ENCODE data around the gene LYPD6.
A peak's percentile ranks its signal among the peaks of the same experiment; 100 is the strongest.
"Not testable (repeated sequence)": the region's sequence is repeated elsewhere in the genome, so short reads cannot be mapped to it uniquely, and the experiment has no call there.

LYPD6 gene, protein sequence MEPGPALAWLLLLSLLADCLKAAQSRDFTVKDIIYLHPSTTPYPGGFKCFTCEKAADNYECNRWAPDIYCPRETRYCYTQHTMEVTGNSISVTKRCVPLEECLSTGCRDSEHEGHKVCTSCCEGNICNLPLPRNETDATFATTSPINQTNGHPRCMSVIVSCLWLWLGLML

DNA sequence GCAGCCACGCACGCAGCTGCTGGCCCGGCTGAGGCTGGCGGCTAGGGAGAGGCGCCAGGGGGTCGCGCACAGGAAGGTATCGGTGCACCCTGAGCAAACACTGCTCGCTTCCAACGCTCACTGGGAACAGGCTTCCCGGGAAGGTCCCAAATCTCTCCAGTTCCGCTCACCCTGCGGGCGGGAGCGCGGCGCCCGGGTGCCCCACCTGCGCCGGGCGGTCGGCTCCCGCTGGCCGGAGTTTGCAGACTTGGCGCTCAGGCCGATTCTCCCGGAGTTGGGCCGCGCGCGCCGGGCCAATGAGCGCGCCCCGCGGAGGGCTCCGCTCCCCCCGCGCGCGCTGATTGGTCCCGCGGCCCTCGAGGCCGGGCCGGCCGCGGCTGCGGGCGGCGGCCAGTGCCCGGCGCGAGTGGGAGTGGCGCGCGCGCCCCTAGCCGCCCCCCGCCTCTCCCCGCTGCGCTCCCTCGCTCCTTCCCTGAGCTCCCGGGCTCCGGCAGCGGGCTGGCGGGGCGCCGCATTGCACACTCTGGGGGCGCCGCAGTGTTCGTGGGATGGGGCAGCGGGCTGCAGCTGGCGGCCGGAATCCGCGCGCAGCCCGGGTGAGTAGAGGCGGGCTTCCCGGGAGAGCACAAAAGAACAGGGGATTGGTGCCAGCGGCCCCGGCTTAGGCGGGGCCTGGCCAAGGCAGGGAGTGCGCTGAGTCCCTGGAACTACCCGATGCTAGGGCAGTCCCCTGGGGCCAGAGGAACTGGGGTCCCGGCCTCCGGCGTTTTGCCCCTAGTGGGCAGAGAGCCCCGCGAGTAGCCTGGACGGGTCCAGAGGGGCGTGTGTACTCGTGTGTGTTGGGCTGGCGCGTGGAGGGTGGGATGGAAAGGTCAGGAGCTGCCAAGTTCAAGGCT is at the start of gene LYPD6:
Gene LYPD6, plus strand, starts transcription at position 461 of the 896 bp plus-strand sequence. CDS start 107,122 bp downstream, outside the sequence.
- DNase-seq, result peak in 12 of 14 donors; percentile 21 to 83 (median 60)

DNA sequence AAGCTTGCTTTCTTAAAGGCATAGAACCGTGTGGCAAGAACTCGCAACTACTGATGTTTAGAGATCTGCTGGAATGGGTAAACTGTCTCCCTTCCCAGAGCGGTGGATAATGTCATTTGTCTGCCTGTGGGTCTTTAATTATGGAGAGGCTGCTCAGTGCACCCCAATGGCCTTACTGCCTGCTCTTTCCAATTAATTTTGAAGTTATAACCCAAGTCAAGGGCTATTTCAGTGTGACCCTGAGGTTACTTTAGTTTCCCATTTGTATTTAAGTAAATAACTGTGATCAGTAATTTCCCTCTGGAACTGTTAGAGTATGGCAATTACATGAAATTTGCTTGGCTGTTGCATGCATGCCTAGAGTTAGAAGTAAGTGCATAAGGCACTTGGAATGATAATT is 48.9 kb upstream of the LYPD6 start:
- DNase-seq, result no peak

DNA sequence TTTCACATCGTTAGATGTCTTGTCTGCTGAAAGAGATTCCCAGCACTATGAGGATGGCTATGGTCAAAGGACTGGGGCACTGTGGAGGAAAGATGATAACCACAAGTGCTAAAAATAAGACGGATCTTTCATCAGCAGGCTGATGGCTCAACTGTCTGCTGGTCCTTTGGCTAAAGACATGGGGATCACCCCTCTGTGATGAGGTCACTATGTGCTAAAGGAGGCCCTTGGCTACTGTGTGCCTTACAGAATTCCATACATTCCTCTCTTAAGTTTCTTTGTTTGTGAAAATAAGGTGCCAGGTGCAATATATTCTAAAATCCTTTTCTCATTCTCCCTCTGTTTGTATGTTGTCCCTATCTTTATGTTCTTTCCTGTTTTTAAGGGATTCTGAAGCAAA is 39.7 kb upstream of the LYPD6 start:
- no peak for DNase-seq

DNA sequence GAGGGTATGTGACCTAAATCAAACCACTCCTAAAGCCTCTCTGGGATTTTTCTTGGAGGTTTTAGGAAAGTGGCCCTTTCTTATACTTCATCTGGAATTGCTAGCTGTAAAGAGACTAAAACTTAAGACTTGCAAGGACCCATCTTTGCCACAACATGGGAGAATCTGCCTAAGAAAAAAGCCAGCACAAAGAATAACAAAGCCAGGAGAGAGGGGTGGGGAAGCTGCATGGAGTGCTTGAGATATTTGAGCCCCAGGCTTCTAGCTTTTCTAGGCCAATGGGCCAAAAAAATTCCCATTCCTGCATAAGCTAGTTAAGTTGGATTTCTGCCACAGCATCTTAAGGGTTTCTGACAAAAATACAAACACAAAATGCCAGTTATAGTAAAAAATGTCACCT is 38.5 kb upstream of the LYPD6 start:
- no peak for DNase-seq

DNA sequence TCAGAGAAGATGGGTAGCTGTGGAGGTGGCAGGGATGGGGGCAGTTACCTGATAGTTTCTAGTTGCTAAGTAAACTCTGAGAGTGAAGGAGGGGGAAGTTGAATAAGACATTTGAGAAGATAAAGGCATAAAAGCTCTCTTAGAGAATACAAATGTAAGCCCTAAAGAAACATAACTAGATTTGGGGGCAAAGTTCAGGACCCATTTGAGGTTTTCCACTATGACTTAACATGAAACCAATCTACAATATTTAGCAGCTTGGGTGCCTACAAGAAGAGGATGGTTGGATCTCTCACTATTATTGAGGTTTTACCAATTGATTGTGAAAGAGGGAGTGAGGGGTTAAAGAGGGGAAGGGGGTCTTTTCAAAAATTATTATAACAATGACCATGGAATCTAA is 34.4 kb upstream of the LYPD6 start:
- no peak for DNase-seq

DNA sequence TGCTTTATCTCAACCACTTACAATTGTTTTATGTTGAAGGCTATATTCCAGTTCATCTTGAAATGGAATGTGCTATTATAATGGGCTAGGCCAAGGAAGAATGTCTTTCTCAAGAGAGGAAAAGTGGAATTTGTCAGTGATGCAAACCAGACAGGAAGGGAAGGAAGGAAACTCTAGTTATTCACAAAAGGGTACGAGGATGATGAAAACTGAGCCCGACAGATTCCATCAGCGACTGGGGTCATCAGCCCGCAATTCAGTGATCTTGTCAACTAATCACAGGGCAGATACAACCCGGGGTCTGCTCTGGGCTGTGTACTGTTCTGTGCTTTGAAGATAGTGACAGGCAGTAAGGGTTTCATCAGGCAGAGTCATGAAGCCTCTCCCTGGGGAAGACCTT is 23.4 kb upstream of the LYPD6 start:
- no peak for DNase-seq

DNA sequence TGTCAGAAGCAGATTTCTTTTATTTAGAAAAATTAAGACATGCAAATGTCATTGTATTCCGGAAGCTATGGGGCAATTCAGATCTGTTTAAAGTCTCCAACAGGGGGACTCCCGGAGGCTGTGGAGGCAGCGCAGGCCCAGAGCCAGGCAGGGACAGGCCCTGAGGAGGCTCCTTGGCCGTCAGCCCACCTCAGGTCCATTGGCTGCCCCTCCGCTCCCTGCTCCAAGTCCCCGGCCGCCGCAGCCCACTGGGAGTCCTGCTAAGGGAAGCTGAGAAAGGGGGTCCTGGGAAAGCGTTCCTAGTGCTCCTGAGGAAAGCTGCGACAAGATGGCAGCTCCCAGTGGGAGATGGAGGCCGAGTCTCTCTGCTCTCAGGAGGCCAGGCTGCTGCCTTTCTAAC is 20.0 kb upstream of the LYPD6 start:
- no peak for DNase-seq

DNA sequence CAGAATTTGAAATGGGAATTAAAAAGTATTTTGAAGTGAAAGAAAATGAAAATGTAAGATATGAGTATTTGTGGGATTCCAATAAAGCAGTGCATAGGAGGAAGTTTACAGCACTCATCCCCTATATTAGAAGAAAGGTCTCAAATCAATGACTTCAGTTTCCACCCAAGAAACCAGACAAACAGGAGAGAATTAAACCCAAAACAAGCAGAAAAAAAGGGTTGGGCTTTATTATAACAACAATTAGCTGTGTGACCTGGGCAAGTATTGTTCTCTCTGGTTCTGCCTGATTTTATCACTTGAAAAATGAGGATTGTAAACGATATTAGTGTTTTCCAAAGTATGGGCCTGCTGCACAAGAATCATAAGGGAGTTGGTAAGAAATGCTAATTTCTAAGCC is 18.3 kb upstream of the LYPD6 start:
- DNase-seq, result no peak

DNA sequence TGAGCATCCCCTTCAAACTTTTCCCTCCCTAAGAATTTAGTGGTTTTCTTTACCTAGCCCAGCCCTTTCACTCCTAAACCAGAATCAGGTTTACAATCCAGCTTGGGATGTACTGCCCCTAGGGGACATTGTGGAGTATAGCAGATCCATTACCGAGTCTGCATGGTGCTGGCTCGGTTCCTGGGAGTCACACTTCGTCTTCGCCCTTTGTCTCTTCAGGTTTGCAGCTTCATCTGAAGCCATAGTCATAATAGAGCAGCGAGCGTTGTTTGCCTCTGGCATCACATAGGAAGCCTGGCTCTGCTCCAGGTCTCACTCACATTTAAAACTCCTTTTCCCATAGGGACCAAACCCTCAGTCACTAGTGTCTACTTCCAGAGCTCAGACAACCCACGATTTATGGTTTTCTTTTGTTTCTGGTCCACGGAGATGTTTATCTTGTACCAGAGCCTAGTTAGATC is 16.8 kb upstream of the LYPD6 start:
- DNase-seq, result peak in 6 of 14 donors; percentile 1 to 6 (median 2)

DNA sequence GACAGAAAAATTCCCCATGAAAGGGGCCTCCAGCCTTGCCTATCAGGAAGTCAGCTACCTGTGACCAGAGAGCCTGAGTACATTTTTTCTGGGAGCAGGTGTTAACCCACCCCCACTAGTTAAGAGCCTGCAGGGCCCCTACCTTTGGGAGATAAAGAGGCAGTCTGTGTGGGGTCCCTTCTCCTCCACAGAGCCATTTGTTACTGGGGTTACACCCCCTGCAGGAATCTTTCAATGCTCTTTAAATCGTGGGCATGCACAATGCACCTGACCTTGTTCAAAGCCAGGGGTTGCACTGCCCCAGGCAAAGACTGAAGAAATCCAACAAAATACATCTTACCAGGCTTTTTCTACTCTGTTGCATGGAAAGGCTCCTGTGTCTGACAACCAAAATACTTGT is 15.7 kb upstream of the LYPD6 start:
- DNase-seq, result no peak

DNA sequence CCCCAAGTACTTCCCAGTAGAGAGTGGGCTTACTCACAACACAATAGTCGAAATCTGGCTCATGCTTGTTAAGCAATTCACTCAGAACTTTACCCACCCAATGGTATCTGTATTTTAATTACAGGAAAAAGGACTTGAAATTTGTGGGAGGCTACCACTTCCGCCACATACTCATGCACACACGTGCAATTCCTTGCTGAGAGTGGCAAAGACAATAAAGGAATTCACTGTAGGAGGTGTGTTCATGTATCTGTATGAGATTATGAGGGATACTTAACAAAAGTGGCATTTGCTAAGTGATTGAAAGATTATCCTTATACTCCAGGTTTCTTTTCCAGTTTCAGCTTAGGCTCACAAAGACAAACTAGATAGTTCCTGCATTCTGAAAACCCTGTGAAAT is 14.9 kb upstream of the LYPD6 start:
- DNase-seq, result no peak

DNA sequence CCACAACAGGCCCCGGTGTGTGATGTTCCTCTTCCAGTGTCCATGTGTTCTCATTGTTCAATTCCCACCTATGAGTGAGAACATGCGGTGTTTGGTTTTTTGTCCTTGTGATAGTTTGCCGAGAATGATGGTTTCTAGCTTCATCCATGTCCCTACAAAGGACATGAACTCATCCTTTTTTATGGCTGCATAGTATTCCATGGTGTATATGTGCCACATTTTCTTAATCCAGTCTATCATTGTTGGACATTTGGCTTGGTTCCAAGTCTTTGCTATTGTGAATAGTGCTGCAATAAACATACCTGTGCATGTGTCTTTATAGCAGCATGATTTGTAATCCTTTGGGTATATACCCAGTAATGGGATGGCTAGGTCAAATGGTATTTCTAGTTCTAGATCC is 11.8 kb upstream of the LYPD6 start:
- not testable (repeated sequence) for DNase-seq

DNA sequence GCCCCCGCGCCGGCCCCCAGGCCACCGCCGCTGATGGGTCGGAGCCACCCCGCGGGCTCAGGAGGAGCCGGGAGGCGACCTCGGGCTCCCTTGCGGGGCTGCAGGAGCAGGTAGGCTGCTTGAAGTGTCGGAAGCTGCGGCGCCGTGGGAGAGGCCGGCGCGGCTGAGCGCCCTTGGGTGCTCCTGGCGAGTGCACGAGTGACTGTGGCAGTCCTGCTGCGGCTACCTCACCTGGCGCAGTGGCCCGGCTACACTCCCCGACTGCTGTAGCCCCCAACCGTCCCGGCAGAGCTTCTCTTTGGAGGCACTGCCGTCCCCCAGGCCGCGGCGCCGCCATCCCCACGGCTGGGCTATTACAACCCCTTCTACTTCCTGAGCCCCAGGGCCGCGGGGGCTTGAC is 10.0 kb upstream of the LYPD6 start:
- DNase-seq, result no peak

DNA sequence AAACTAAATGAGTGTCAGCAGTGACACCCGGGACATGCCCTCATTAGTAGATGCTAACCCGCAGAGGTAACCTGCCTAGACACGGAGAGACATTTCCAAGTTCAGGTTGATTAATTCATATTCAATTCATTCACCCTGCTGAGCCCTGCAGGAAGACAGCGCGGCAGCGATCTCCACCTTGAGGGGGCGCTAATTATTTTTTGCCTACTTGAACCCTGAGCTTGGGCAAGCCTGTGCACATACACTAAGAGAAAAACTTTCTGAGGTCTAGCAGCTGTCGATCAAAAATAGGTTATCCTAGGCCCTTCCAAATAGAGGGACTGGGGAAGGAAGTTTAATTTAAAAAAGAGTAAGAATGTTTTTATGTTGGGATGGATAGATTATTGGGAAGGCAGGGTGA is 1.3 kb upstream of the LYPD6 start:
- DNase-seq, result no peak

DNA sequence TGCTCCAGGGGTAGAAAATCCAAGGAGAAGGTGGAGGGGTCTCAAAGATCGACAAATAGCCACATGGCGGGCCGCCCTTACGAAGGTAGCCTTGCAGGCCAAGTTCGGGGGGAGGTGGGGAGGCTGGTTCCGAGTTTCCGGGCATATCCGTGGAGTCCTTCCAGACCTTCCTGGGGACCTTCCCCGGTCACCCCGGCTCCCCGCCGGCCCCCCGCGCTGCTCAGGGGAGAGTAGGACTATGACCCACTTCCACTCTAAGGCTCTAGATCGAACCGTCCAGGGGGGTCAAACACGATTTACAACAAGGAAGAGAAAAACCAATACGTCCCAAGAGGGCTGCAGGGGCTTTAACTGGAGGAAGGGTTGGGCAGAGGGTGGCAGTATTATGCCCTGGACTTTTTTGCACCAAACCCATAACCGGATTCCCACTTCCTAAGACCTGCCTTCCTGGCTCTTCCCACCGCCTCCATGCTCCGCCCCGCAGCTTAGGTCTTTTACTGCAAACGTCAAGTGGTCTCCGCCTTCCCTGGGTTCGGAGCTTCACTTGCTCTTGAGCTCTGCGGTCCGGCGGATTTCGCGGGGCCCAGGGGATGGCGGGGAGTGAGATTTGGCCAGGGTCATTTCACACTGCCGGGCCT is 779 bp upstream of the LYPD6 start:
- peak in 10 of 14 donors; percentile 16 to 71 (median 52) for DNase-seq

DNA sequence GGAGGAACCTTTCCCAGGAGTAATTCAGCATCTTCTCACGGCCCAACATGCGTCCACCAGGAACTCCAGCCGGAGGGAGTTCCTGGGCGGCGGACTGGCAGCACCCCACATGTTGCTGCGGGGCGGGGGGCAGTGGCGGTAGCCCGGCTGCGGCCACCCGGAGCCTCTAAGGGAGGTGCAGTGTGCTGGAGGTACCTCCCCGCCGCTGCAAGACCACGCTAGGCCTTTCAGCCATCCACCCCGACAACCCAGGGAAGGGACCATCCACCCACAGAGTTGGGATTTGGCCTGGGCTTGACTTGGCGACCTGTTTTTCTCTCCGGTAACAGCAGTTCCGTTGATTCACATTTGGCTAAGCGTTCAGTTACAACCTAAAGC is 625 bp downstream of the LYPD6 start:
- DNase-seq, result peak in 1 of 14 donors; percentile 37

DNA sequence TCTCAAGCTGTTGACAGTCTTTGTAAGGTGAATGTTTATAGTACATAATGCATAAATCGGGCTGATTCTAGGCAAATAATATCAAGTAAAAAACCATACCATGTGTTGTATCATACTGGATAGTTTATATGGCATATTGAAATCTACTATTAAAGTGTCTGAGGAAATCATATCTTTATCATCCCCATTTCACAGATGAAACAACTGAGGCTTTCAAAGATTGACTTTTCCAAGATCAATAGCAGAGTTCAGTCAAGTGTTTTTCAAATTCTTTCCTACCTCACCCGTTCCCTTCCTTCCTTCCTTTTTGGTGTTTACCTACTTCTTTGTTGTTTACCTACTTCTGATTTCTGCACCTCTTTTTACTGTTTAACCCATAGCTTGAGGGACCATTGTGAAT is 2.0 kb downstream of the LYPD6 start:
- no peak for DNase-seq

DNA sequence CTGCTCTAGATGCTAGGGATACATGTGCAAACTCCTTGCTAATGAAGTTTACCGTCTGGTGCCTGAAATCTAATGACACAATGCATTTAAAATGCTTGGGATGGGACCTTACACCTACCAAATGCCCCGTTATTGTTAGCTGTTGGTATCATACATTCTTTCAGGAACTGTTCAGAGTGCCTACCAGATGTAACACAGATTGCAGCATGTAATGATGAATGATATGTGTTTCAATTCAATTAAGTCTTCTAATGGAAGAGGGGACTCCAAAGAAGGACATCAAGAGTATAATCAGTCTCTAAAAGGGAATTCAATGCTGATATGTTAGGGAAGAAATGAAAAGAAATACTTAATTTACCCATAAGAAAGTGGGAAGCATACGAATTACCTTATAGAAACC is 3.2 kb downstream of the LYPD6 start:
- no peak for DNase-seq

DNA sequence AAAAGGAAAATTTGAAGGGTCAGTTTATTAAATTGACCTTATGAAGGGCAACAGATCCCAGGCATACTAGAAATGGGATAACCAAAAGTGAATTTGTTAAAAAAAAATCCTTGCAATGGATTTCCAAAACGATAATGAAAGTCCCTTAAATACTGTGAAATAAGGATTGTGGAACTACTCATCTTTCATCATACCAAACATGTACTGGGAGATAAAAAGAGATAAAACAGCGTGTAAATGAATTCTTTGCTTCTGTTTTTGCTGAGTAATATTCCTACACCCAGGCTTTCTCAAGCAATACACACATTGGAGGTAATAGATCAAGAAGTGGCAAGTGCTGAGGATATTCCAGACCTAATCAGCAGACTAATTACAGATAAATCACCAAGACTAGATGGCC is 3.8 kb downstream of the LYPD6 start:
- no peak for DNase-seq

DNA sequence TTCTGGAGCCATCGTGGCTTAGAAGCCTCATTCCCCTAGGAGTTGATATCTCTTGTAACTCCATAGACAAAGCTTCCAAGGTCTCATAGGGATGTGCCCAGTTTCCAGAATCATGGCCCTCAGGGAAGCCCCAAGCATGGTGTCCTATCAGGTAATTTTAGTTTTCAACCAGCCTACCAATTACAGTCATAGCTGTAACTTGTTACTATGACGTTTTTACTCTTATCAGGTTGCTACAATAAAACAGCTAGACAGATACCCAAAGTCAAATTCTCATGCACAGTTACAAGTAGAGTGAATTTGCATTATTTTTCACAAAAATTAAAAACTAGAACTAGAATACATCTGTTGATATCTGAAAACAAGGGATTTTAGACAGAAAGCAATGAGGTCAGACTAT is 8.9 kb downstream of the LYPD6 start:
- no peak for DNase-seq

DNA sequence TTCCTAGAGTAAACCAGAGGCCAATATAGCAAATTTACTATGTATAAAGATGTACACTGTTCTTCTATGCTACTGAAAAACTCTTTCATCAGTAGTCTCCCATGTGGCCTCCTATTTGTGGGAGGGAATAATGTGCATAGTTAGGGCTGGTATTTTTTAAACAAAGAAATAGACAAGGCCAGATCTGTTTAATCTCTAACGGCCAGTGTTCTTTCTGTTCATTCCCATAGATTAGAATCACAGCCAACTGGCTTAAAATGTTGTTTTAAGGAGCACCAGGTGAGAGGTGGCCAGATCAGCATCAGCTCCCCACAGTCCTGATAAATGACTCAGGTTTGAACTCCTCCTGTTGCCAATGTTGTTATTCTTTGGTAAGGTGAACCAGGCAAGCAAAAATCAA is 12.1 kb downstream of the LYPD6 start:
- DNase-seq, result no peak

DNA sequence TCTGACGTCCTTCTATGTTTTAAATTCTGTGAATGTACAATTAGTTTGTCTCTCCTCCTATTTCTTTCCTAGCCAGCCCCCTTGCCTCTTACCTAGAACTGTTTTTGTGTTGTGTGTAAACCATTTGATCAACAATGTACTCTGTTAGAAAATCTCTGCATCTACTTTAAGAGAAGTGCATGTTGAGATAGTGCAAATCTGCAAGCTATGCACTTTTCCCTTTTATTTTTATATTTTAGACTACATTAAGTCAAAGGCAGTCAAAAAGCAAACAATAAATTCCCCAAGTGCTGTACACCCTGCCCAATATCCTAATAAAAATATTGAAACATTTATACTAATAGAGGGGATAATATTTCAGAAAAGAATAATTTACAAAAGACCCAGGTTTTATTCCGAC is 13.7 kb downstream of the LYPD6 start:
- no peak for DNase-seq

DNA sequence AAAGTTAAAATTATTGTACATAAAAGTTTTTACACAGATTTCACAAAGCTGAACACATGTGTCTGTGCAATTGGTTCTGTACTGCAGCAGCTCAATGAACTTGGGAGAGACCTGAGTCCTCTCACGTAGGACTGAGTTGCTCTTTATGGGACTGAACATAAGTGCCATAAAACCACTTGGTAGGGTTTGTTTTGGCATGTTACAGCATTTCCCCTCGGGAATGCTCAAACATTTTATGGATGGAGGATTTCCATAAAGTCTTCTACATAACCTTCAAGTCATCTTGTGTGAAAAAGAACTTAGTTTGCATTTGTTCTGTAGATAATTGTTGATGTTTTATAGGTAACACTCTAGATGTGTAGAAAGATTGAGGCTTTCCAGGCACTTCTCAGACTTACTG is 15.9 kb downstream of the LYPD6 start:
- DNase-seq, result no peak

DNA sequence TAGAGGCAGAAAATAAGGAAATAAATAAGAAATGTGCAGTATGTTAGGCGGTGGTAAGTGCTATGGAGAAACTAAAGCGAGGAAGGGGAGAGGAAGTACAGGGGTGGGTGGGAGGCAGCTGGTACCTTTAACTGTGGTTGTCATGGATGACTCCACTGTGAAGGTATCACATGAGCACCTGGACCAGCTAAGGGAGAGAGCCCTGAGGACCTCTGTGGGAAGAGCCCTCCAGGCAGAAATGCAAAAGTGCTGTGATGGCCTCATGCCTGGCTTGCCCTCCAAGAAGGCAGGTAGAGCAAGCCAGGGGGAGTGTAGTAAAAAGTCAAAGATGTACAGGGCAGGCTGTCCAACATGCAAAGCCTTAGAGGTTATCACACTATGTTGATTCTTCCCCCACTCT is 17.9 kb downstream of the LYPD6 start:
- no peak for DNase-seq

Data from C1 segment of cervical spinal cord (tissue), 14 donors.